Nephron progenitor cell (in vitro differentiated cells): ENCODE results near the gene GRIK4.

Experiments used
- DNase-seq: peaks from one replicate; pipeline ENCODE4 v3.0.0; 2021
- H3K27ac Mint-ChIP-seq: 2 replicates; pipeline ENCODE4 v1.8.0; 2021; ENCODE audit warnings: mild to moderate bottlenecking, moderate library complexity, mixed read lengths
- H3K27me3 Mint-ChIP-seq: 2 replicates; pipeline ENCODE4 v1.8.0; 2021; ENCODE audit warnings: mild to moderate bottlenecking, low read depth, mixed read lengths; ENCODE audit not compliant: poor library complexity
- H3K36me3 Mint-ChIP-seq: 2 replicates; pipeline ENCODE4 v1.8.0; 2021; ENCODE audit warnings: low read depth, mixed read lengths
- H3K4me1 Mint-ChIP-seq: 2 replicates; pipeline ENCODE4 v1.8.0; 2021; ENCODE audit warnings: mixed read lengths
- H3K4me3 Mint-ChIP-seq: 2 replicates; pipeline ENCODE4 v1.8.0; 2021; ENCODE audit warnings: mild to moderate bottlenecking, moderate library complexity, mixed read lengths
- H3K9me3 Mint-ChIP-seq: 2 replicates; pipeline ENCODE4 v1.8.0; 2021; ENCODE audit warnings: mild to moderate bottlenecking, moderate library complexity, mixed read lengths
- TF ChIP-seq, protein P1 (sequence below): fragments of 200-600 bp; sonication (generic); IDR thresholded peaks from 2 replicates; pipeline ENCODE4 v1.5.0; 2021; ENCODE audit warnings: antibody characterized with exemption

Gene GRIK4

GRCh38 chr11:120573756-120574354, 62.3 kb downstream of the GRIK4 start:
- no peak for DNase-seq
- TF ChIP-seq, protein P1, sequence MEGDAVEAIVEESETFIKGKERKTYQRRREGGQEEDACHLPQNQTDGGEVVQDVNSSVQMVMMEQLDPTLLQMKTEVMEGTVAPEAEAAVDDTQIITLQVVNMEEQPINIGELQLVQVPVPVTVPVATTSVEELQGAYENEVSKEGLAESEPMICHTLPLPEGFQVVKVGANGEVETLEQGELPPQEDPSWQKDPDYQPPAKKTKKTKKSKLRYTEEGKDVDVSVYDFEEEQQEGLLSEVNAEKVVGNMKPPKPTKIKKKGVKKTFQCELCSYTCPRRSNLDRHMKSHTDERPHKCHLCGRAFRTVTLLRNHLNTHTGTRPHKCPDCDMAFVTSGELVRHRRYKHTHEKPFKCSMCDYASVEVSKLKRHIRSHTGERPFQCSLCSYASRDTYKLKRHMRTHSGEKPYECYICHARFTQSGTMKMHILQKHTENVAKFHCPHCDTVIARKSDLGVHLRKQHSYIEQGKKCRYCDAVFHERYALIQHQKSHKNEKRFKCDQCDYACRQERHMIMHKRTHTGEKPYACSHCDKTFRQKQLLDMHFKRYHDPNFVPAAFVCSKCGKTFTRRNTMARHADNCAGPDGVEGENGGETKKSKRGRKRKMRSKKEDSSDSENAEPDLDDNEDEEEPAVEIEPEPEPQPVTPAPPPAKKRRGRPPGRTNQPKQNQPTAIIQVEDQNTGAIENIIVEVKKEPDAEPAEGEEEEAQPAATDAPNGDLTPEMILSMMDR: no peak
- peaks cover 56% of the 10 kb centered on the region for H3K27me3 Mint-ChIP-seq
- H3K36me3 Mint-ChIP-seq: no peaks in the 10 kb centered on the region
- H3K4me1 Mint-ChIP-seq: no peaks in the 10 kb centered on the region
- H3K9me3 Mint-ChIP-seq: peaks cover 13% of the 10 kb centered on the region
- no peak overlapping the region for H3K27ac Mint-ChIP-seq
- no peak overlapping the region for H3K4me3 Mint-ChIP-seq

DNA sequence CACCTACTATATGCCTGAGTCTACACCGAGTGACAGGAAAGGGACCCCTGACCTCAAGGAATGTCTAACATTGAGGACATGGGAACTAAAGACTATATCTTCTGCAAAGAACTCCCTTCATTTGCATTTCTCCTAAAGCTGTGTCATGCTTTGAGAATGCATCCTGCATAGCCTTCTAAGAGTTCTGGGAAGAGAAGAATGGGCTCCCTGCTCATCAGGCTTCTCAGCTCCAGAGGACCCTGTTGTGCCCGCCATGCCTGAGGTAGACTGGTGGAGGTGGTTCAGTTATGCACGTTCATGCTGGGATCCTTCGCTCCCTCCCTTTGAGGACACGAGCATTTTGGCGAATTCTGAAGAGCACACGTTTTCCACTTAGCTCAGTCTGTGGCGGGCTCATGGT, 63.3 kb downstream of the GRIK4 start:
- TF ChIP-seq, protein P1: no peak

DNA sequence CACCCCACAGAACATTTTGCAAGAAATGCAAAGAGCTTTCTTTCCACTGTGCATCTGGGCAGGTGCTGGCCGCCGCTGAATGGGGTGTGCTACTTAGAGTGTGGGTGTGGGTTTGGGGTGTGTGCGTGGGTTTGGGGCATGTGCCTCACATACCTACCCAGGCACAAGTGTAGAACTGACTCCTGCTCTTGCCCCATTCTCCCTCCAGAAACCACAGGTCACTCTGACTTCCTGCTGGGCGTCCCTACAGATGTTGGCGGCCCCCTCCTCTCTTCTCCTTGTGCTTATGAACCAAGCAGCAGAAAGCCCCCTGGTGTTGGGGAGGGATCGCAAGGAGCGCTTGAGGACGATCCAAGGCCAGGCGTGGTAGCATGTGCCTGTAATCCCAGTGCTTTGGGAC, 63.9 kb downstream of the GRIK4 start:
- TF ChIP-seq, protein P1: no peak
- peaks cover 13% of the 10 kb centered on the region for H3K9me3 Mint-ChIP-seq
- no peak overlapping the region for H3K27ac Mint-ChIP-seq

More for the DNA sequence above, 63.3 kb downstream of the GRIK4 start:
- Mint-ChIP-seq H3K27ac (no peak overlapping the region), H3K36me3 (no peaks in the 10 kb centered on the region), H3K27me3 (peaks cover 46% of the 10 kb centered on the region), H3K4me1 (no peaks in the 10 kb centered on the region), H3K9me3 (peaks cover 13% of the 10 kb centered on the region), H3K4me3 (no peak overlapping the region)
- no peak for DNase-seq

DNA sequence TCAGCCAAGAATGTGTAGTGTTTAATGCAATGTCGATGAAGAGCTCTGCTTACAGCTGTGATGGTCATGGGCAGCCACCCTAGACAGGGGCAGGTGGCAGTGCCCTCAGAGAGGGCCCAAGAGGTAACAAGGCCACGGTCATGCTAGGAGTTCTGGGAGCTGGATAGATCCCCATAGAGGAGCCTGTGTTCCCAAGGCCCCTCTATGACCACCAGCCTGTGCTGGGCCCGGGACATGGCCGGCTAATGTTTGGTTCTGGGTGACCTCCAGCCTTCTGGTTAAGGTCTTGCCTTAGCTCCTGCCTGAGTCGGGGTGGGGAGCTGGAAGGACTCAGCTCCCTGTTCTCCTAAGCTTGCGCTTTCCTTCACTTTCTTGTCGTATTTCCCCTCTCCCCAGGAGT, 65.1 kb downstream of the GRIK4 start:
- H3K36me3 Mint-ChIP-seq: no peaks in the 10 kb centered on the region
- no peak for DNase-seq
- H3K4me1 Mint-ChIP-seq: no peaks in the 10 kb centered on the region
- H3K27ac Mint-ChIP-seq: no peak overlapping the region
- H3K27me3 Mint-ChIP-seq: peaks cover 45% of the 10 kb centered on the region
- H3K9me3 Mint-ChIP-seq: peaks cover 3% of the 10 kb centered on the region
- H3K4me3 Mint-ChIP-seq: no peak overlapping the region
- TF ChIP-seq, protein P1: no peak

More for the DNA sequence above, 63.9 kb downstream of the GRIK4 start:
- Mint-ChIP-seq H3K4me1 (no peaks in the 10 kb centered on the region), H3K4me3 (no peak overlapping the region), H3K36me3 (no peaks in the 10 kb centered on the region), H3K27me3 (peaks cover 49% of the 10 kb centered on the region)
- DNase-seq: no peak

DNA sequence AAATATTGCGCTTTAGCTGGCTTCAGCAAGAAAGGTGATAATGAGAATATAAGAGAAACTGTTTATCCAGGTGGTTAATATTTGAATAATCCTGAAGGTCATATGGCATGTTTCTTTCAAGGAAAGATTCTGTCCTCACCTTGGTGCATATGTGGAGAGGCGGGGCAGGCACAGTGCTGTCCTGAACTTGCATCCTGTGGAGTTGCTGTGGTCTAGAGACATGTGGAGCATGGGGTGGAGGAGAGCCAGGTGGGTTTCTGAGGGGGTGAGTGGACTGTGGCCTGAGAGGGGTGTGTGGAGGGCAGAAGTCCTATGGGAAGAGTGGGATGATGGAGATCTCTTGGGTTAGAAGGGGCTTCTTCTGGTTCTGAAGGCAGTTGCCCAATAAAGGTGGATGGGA, 65.5 kb downstream of the GRIK4 start:
- DNase-seq: no peak
- no peak overlapping the region for H3K4me3 Mint-ChIP-seq
- TF ChIP-seq, protein P1: no peak
- H3K36me3 Mint-ChIP-seq: no peaks in the 10 kb centered on the region
- H3K4me1 Mint-ChIP-seq: no peaks in the 10 kb centered on the region
- no peaks in the 10 kb centered on the region for H3K9me3 Mint-ChIP-seq
- no peak overlapping the region for H3K27ac Mint-ChIP-seq
- H3K27me3 Mint-ChIP-seq: peaks cover 41% of the 10 kb centered on the region
